ENCODE data around the gene PANK3.

Gene PANK3

DNA sequence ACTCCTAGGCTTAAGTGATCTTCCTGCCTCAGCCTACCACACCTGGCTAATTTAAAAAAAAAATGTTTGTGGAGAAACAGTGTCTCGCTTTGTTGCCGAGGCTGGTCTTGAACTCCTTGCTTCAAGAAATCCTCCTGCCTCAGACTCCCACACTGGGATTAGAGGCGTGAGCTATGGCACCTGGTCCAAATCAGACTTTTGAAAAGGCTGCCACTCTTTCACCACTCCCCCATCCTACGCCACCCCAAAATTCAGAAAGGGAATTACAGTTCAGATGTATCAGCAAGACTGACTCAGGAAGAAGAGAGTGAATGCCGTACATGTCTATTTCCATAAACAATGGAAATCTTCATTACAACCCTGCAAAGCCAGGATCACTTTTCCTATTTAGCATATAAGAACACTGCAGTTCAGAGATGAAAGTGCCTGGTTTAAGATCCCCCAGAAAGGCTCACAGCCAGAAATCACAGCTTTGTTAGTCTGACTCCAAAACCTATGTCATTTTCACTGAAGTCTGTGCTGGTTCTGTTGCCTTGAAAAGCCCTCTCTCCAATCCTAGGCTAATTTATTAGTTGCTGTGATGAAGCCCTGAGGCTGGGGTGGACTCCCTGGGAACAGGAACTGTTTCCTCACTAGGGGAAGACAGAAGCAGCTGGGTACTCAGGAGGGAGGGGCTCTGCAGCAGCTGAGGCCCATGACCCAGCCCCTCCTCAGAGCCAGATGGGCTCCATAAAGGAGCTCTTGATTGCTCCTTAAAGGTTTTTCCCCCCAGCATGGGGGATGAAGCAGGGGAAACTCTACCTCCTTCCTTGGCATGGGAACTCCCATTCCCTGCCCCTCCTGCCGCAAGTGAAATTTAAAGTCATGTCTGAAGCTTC lies 46.9 kb downstream of the PANK3 start:
- Histone ChIP-seq H3K9me3 (ENCODE audit: insufficient read depth, low read length, severe bottlenecking) (no peaks in the 10 kb centered on the region), H2AFZ (ENCODE audit: low read depth, low read length) (no peak overlapping the region), H3K27ac (ENCODE audit: low read length) (no peak overlapping the region), H3K4me2 (ENCODE audit: insufficient read depth, low read length) (no peak overlapping the region), H3K4me3 (ENCODE audit: low read depth in 1 of 2, low read length in 2 of 2) (no peak overlapping the region), H3K4me1 (ENCODE audit: insufficient read depth, low read length) (no peaks in the 10 kb centered on the region), H3K79me2 (ENCODE audit: insufficient read depth, low read length) (no peaks in the 10 kb centered on the region), H4K20me1 (ENCODE audit: insufficient read depth, low read length) (no peaks in the 10 kb centered on the region), H3K27me3 (ENCODE audit: insufficient read depth, low read length, poor library complexity) (no peaks in the 10 kb centered on the region), H3K9ac (ENCODE audit: low read depth, low read length) (no peak overlapping the region), H3K36me3 (ENCODE audit: insufficient read depth, low read length) (no peaks in the 10 kb centered on the region)
- ATAC-seq (ENCODE audit: insufficient read depth, low read depth) (no peak), DNase-seq (no peak)
- TF ChIP-seq CTCF (IDR thresholded peaks at IDR 0.05; ENCODE audit: borderline replicate concordance, extremely low read depth, low read length, poor library complexity, severe bottlenecking) (no peak), EZH2 (IDR thresholded peaks at IDR 0.05; ENCODE audit: borderline replicate concordance, low read depth, low read length, severe bottlenecking) (no peak)

DNA sequence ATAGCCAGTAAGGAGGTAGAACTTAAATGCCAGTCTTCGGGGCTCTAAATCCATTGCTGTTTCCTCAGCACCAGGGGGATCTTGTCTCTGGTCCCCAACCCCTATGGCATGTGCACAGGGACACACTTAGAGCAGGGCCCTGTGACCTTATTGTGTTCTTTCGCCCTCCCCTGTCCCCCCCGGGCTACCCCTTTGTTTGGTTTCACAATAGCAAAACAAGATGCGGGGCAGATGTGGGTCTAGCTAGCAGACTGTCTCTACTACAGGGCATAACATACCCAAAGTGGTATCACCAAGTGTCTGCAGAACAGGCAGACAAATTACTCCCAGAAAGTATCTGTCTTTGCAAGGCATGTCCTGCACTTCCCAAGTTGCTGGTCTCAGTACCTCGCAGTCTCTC lies 48.0 kb downstream of the PANK3 start:
- DNase-seq (no peak), ATAC-seq (ENCODE audit: insufficient read depth, low read depth) (no peak)
- H3K4me3 ChIP-seq (ENCODE audit: low read depth in 1 of 2, low read length in 2 of 2), result no peak overlapping the region
- no peak overlapping the region for H3K4me2 ChIP-seq (ENCODE audit: insufficient read depth, low read length)
- H3K27ac ChIP-seq (ENCODE audit: low read length), result no peak overlapping the region
- no peaks in the 10 kb centered on the region for H3K4me1 ChIP-seq (ENCODE audit: insufficient read depth, low read length)
- no peaks in the 10 kb centered on the region for H3K79me2 ChIP-seq (ENCODE audit: insufficient read depth, low read length)
- no peaks in the 10 kb centered on the region for H3K36me3 ChIP-seq (ENCODE audit: insufficient read depth, low read length)
- no peak overlapping the region for H3K9ac ChIP-seq (ENCODE audit: low read depth, low read length)
- no peak overlapping the region for H2AFZ ChIP-seq (ENCODE audit: low read depth, low read length)
- no peaks in the 10 kb centered on the region for H3K27me3 ChIP-seq (ENCODE audit: insufficient read depth, low read length, poor library complexity)
- no peaks in the 10 kb centered on the region for H4K20me1 ChIP-seq (ENCODE audit: insufficient read depth, low read length)
- H3K9me3 ChIP-seq (ENCODE audit: insufficient read depth, low read length, severe bottlenecking), result no peaks in the 10 kb centered on the region
- TF ChIP-seq CTCF (IDR thresholded peaks at IDR 0.05; ENCODE audit: borderline replicate concordance, extremely low read depth, low read length, poor library complexity, severe bottlenecking) (no peak), EZH2 (IDR thresholded peaks at IDR 0.05; ENCODE audit: borderline replicate concordance, low read depth, low read length, severe bottlenecking) (no peak)

GRCh38 chr5:168530621-168531150 lies 48.5 kb downstream of the PANK3 start:
- Histone ChIP-seq H3K36me3 (ENCODE audit: insufficient read depth, low read length) (no peaks in the 10 kb centered on the region), H3K9ac (ENCODE audit: low read depth, low read length) (no peak overlapping the region), H4K20me1 (ENCODE audit: insufficient read depth, low read length) (no peaks in the 10 kb centered on the region), H2AFZ (ENCODE audit: low read depth, low read length) (no peak overlapping the region), H3K9me3 (ENCODE audit: insufficient read depth, low read length, severe bottlenecking) (no peaks in the 10 kb centered on the region), H3K4me1 (ENCODE audit: insufficient read depth, low read length) (no peaks in the 10 kb centered on the region), H3K27ac (ENCODE audit: low read length) (no peak overlapping the region), H3K79me2 (ENCODE audit: insufficient read depth, low read length) (no peaks in the 10 kb centered on the region), H3K4me3 (ENCODE audit: low read depth in 1 of 2, low read length in 2 of 2) (no peak overlapping the region), H3K4me2 (ENCODE audit: insufficient read depth, low read length) (no peak overlapping the region), H3K27me3 (ENCODE audit: insufficient read depth, low read length, poor library complexity) (no peaks in the 10 kb centered on the region)
- TF ChIP-seq EZH2 (IDR thresholded peaks at IDR 0.05; ENCODE audit: borderline replicate concordance, low read depth, low read length, severe bottlenecking) (no peak), CTCF (IDR thresholded peaks at IDR 0.05; ENCODE audit: borderline replicate concordance, extremely low read depth, low read length, poor library complexity, severe bottlenecking) (no peak)
- ATAC-seq (ENCODE audit: insufficient read depth, low read depth), result no peak
- no peak for DNase-seq
